ENCODE measurements around the gene GPR39.

DNA sequence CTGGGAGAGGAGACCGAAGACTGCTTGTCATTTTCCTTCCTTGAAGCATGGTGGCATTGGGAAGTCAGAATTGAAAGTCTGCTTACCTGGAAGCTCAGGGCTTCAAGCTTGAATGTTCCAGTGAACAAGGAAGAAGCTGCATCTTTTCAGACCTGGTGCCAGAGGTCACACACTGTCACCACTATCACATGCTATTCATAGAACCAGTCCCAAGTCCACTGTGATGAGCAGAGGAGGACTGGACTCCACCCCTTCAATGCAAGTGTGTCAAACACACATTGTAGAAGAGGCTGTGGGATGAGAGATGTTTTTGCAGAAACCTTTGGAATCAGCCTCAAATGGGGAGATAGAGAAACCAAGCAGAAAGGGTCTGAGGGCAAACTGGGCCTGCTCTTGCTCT is 172.0 kb downstream of the GPR39 start:
- no peak for TF ChIP-seq POLR2A (IDR thresholded peaks at IDR 0.05)
- TF ChIP-seq, protein P1, sequence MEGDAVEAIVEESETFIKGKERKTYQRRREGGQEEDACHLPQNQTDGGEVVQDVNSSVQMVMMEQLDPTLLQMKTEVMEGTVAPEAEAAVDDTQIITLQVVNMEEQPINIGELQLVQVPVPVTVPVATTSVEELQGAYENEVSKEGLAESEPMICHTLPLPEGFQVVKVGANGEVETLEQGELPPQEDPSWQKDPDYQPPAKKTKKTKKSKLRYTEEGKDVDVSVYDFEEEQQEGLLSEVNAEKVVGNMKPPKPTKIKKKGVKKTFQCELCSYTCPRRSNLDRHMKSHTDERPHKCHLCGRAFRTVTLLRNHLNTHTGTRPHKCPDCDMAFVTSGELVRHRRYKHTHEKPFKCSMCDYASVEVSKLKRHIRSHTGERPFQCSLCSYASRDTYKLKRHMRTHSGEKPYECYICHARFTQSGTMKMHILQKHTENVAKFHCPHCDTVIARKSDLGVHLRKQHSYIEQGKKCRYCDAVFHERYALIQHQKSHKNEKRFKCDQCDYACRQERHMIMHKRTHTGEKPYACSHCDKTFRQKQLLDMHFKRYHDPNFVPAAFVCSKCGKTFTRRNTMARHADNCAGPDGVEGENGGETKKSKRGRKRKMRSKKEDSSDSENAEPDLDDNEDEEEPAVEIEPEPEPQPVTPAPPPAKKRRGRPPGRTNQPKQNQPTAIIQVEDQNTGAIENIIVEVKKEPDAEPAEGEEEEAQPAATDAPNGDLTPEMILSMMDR (IDR thresholded peaks at IDR 0.05) = no peak

All from body of pancreas (tissue), 4 donors.